K562 (cell line): Measurements from ENCODE around the gene CCNY. TPM values are rescaled to one million over a fixed set of nuclear protein-coding genes. Genes with fewer than 3 reads are reported as not detected.
A peak's percentile ranks its signal among the peaks of the same experiment; 100 is the strongest.

ENCODE experiments used
- ARID3B ChIP-seq: fragments of 250-450 bp; sonication (Bioruptor Pico); IDR thresholded peaks from 2 replicates; pipeline ENCODE4 v1.4.0; 2020; ENCODE audit warnings: borderline replicate concordance
- CBFA2T2 ChIP-seq: fragments of 450-650 bp; conservative IDR thresholded peaks from 2 replicates; pipeline ENCODE4 v1.6.1; 2017; ENCODE audit warnings: mild to moderate bottlenecking
- EHMT2 ChIP-seq: fragments of 450-650 bp; IDR thresholded peaks from 2 replicates; pipeline ENCODE4 v1.6.1; 2018; ENCODE audit warnings: antibody characterized with exemption
- KDM1A ChIP-seq, 2 experiments: fragments of 450-650 bp; IDR thresholded peaks; 2 replicates each; pipeline ENCODE4 v1.6.1; 2016; ENCODE audit warnings: mild to moderate bottlenecking in 2 of 2
- MTA1 ChIP-seq: fragments of 450-650 bp; IDR thresholded peaks from 2 replicates; pipeline ENCODE4 v1.6.1; 2017; ENCODE audit warnings: borderline replicate concordance
- NR4A1 ChIP-seq, 2 experiments: fragments of 250-450 bp in 1 of 2; fragments of 450-650 bp in 1 of 2; sonication (Bioruptor Pico) in 1 of 2; IDR thresholded peaks; 2 replicates each; pipeline versions ENCODE4 v1.4.0 to v1.6.1; 2016 to 2020; ENCODE audit warnings: mild to moderate bottlenecking in 2 of 2, missing compliant biosample characterization in 1 of 2, missing genetic modification characterization in 1 of 2, moderate library complexity in 1 of 2
- TAF9B ChIP-seq: fragments of 450-650 bp; IDR thresholded peaks from 2 replicates; pipeline ENCODE4 v1.6.1; 2018; ENCODE audit warnings: mild to moderate bottlenecking; ENCODE audit not compliant: partially characterized antibody
- TEAD2 ChIP-seq: fragments of 450-650 bp; IDR thresholded peaks from 2 replicates; pipeline ENCODE4 v1.6.1; 2016; ENCODE audit warnings: missing genetic modification characterization, control low read depth, missing compliant biosample characterization
- TEAD4 ChIP-seq, 2 experiments: sonication (generic) in 1 of 2; formaldehyde crosslinking in 1 of 2; IDR thresholded peaks; 2 replicates each; pipeline versions ENCODE4 v1.6.1 to v1.8.0; 2012 to 2022; ENCODE audit warnings: borderline replicate concordance in 1 of 2, inconsistent platforms in 1 of 2, low read length in 1 of 2, mild to moderate bottlenecking in 1 of 2, missing genetic modification reagents in 1 of 2
- ZNF512 ChIP-seq: IDR thresholded peaks from 2 replicates; pipeline ENCODE4 v1.6.1; 2016; ENCODE audit warnings: missing genetic modification characterization, missing compliant biosample characterization
- polyA plus RNA-seq, 8 experiments: library from polyadenylated mRNA; depleted of rRNA in 4 of 8; stranded (reverse) in 5 of 8; unstranded in 3 of 8; fragments of >200 nt; fragmentation: Nextera tagmentation in 2 of 8; fragmentation: Illumina TruSeq in 1 of 8; extraction: Ambion mirVana in 2 of 8; extraction: Trizol in 1 of 8; gene quantifications; 2 replicates each; pipeline versions ENCODE4 v1.2.1 to v1.2.3, GENCODE V29; 2011 to 2014; ENCODE audit warnings: inconsistent platforms in 1 of 8, missing spikeins in 1 of 8
- total RNA-seq, 7 experiments: library from RNA; depleted of rRNA in 6 of 7; stranded (reverse); fragments of >200 nt in 6 of 7; fragmentation: Illumina TruSeq in 2 of 7; extraction: Trizol in 2 of 7; gene quantifications; 2 replicates each; pipeline versions ENCODE4 v1.2.1 to v1.2.3, GENCODE V29; 2011 to 2021; ENCODE audit warnings: low replicate concordance in 1 of 7

The CCNY gene
- total and polyA plus RNA-seq, 9 of the 15 experiments (the other 6 are each of a cell fraction or from before 2014, with no cell fraction given): 8.4 to 109 (median 38.6) TPM

- TF ChIP-seq ARID3B (CRISPR knock-in tag): no peak
- 0 out of 2 replicates have a peak, but pooled peaks have one; percentile 25 for TF ChIP-seq EHMT2
- TF ChIP-seq KDM1A (IDR thresholded peaks at IDR 0.05): no peak
- TF ChIP-seq NR4A1 (CRISPR knock-in tag; IDR thresholded peaks at IDR 0.05): no peak
- no peak for TF ChIP-seq NR4A1 (tag; IDR thresholded peaks at IDR 0.05)
- TF ChIP-seq ZNF512 (tag): no peak
- TF ChIP-seq CBFA2T2: 0 out of 2 replicates have a peak, but pooled peaks have one; percentile 24
- TF ChIP-seq MTA1: no peak
- TF ChIP-seq TEAD2: no peak
- TF ChIP-seq TEAD4 (IDR thresholded peaks at IDR 0.05; ENCODE audit: low read length): peak; percentile 25; the same call in 1 of the 2 replicates
- TF ChIP-seq TEAD4 (CRISPR knock-in tag; IDR thresholded peaks at IDR 0.05; ENCODE audit: borderline replicate concordance): no peak
- TF ChIP-seq TAF9B: no peak
These were observed 268.9 kb downstream of the CCNY start, which contains the start of gene GJD4 (continued) for GRCh38 chr10:35605191-35605590.
